Neural progenitor cell (in vitro differentiated cells): ENCODE results near the gene GRB2.

ENCODE experiments used
- CTCF ChIP-seq: fragments of 200-600 bp; sonication (generic); IDR thresholded peaks from 2 replicates; pipeline ENCODE4 v1.5.1; 2017; ENCODE audit warnings: antibody characterized with exemption, mild to moderate bottlenecking
- EZH2 ChIP-seq: fragments of 200-600 bp; sonication (generic); IDR thresholded peaks from 2 replicates; pipeline ENCODE4 v1.6.1; 2017; ENCODE audit warnings: antibody characterized with exemption, mild to moderate bottlenecking, moderate library complexity
- EZH2phosphoT487 ChIP-seq: fragments of 200-600 bp; sonication (generic); IDR thresholded peaks from 2 replicates; pipeline ENCODE4 v1.6.1; 2017; ENCODE audit warnings: antibody characterized with exemption

- no peak for TF ChIP-seq CTCF
- no peak for TF ChIP-seq EZH2
- no peak for TF ChIP-seq EZH2phosphoT487
These were observed 96.5 kb downstream of the GRB2 start for GRCh38 chr17:75308732-75309629.
